GM21529 (cell line): Measurements from ENCODE around the gene TMEM62.
"Not testable (repeated sequence)": the region's sequence is repeated elsewhere in the genome, so short reads cannot be mapped to it uniquely, and the experiment has no call there.

Experiments
- ATAC-seq: cut with Tn5 transposase; IDR thresholded peaks from one replicate; pipeline ENCODE4 v1.9.1; 2021; ENCODE audit not compliant: unreplicated experiment

Gene TMEM62

GRCh38 chr15:43208052-43209002, 74.9 kb downstream of the TMEM62 start:
- ATAC-seq: no peak

GRCh38 chr15:43209059-43209824, 75.9 kb downstream of the TMEM62 start:
- ATAC-seq: no peak

GRCh38 chr15:43210172-43210745, 76.9 kb downstream of the TMEM62 start:
- no peak for ATAC-seq

GRCh38 chr15:43210807-43211206, 77.4 kb downstream of the TMEM62 start:
- ATAC-seq: no peak

GRCh38 chr15:43211224-43211735, 77.9 kb downstream of the TMEM62 start:
- ATAC-seq: no peak

- no peak for ATAC-seq
These were observed 78.9 kb downstream of the TMEM62 start for GRCh38 chr15:43212299-43212698.

- ATAC-seq: no peak
These were observed 79.6 kb downstream of the TMEM62 start for GRCh38 chr15:43212951-43213350.

- ATAC-seq: no peak
These were observed 80.1 kb downstream of the TMEM62 start for GRCh38 chr15:43213466-43213865.

- ATAC-seq: no peak
These were observed 80.8 kb downstream of the TMEM62 start for GRCh38 chr15:43214169-43214568.

GRCh38 chr15:43214592-43215295, 81.4 kb downstream of the TMEM62 start:
- no peak for ATAC-seq

- ATAC-seq: no peak
These were observed 82.6 kb downstream of the TMEM62 start for GRCh38 chr15:43215961-43216360.

GRCh38 chr15:43218908-43219706, 85.7 kb downstream of the TMEM62 start:
- no peak for ATAC-seq

GRCh38 chr15:43219929-43220928, 86.8 kb downstream of the TMEM62 start:
- ATAC-seq: no peak

- no peak for ATAC-seq
These were observed 87.6 kb downstream of the TMEM62 start, which contains the start of gene EPB42 for GRCh38 chr15:43220991-43221403. Gene EPB42, minus strand, starts transcription at chr15:43221018. Its CDS starts 193 bp downstream, at chr15:43220825.

GRCh38 chr15:43221422-43221821, 88.0 kb downstream of the TMEM62 start:
- no peak for ATAC-seq

GRCh38 chr15:43225201-43225949, 92.0 kb downstream of the TMEM62 start:
- no peak for ATAC-seq

- ATAC-seq: not testable (repeated sequence)
These were observed 92.5 kb downstream of the TMEM62 start for GRCh38 chr15:43225950-43226255.
